Panc1 (cell line): ENCODE results near the gene TRIM5. TPM values are rescaled to one million over a fixed set of nuclear protein-coding genes. Genes with fewer than 3 reads are reported as not detected.
"Not testable (repeated sequence)": the region's sequence is repeated elsewhere in the genome, so short reads cannot be mapped to it uniquely, and the experiment has no call there.

Source experiments
- ATAC-seq: fragments of 200-7000 bp; cut with Tn5 transposase; 2 replicates; pipeline ENCODE4 v1.9.1; 2020; ENCODE audit warnings: mild to moderate bottlenecking, moderate library complexity
- BruUV-seq: library from RNA; stranded (reverse); fragments of 400-500 nt; replicated peaks from 2 replicates; lab custom pipeline; 2021; lab: Mats Ljungman, UMichigan
- CTCF ChIA-PET: fragments of 300-600 bp; sonication (Branson Sonifier 250); formaldehyde crosslinking; loops from one replicate; lab custom pipeline; 2022; ENCODE audit warnings: antibody characterized with exemption; lab: Charles Lee
- POLR2A ChIA-PET: fragments of 300-600 bp; sonication (Branson Sonifier 250); formaldehyde crosslinking; loops from one replicate; lab custom pipeline; 2022; ENCODE audit warnings: antibody characterized with exemption; lab: Charles Lee
- DNase-seq: peaks from one replicate; pipeline ENCODE4 v3.0.0-alpha.2; 2010; ENCODE audit warnings: low read depth, low spot score
- H3K27ac ChIP-seq: 2 replicates; pipeline ENCODE4 v1.5.1; 2011; ENCODE audit warnings: mild to moderate bottlenecking, low read length, inconsistent platforms
- H3K27me3 ChIP-seq: fragments of 200-500 bp; sonication (Bioruptor generic); 2 replicates; pipeline ENCODE4 v1.6.0; 2014; ENCODE audit warnings: low read length, inconsistent platforms; ENCODE audit not compliant: control insufficient read depth, insufficient read depth
- H3K36me3 ChIP-seq: fragments of 200-500 bp; sonication (Bioruptor generic); 2 replicates; pipeline ENCODE4 v1.5.1; 2014; ENCODE audit warnings: inconsistent platforms, mild to moderate bottlenecking, low read length, moderate library complexity; ENCODE audit not compliant: control insufficient read depth, insufficient read depth
- H3K4me1 ChIP-seq: 2 replicates; pipeline ENCODE4 v1.5.1; 2011; ENCODE audit warnings: inconsistent platforms, mild to moderate bottlenecking, low read length, moderate library complexity; ENCODE audit not compliant: control insufficient read depth, insufficient read depth
- H3K4me3 ChIP-seq, 2 experiments: 2 replicates each; pipeline ENCODE4 v1.5.1; 2011 to 2012; ENCODE audit warnings: low read depth in 2 of 2, low read length in 2 of 2, mild to moderate bottlenecking in 2 of 2, inconsistent platforms in 1 of 2, moderate library complexity in 1 of 2
- H3K9me3 ChIP-seq: fragments of 200-500 bp; sonication (Bioruptor generic); 2 replicates; pipeline ENCODE4 v1.5.1; 2014; ENCODE audit warnings: low read depth, mild to moderate bottlenecking, inconsistent platforms, low read length, moderate library complexity; ENCODE audit not compliant: control insufficient read depth, insufficient read depth
- CTCF ChIP-seq: fragments of 450-650 bp; IDR thresholded peaks from 2 replicates; pipeline ENCODE4 v1.5.1; 2017; ENCODE audit warnings: mild to moderate bottlenecking
- POLR2AphosphoS5 ChIP-seq: IDR thresholded peaks from 2 replicates; pipeline ENCODE4 v1.6.1; 2012; ENCODE audit warnings: mild to moderate bottlenecking, low read depth, low read length, moderate library complexity
- REST ChIP-seq, 2 experiments: IDR thresholded peaks; 2 replicates each; pipeline ENCODE4 v1.6.1; 2011 to 2012; ENCODE audit warnings: low read depth in 2 of 2, control low read depth in 1 of 2, low read length in 1 of 2, mild to moderate bottlenecking in 1 of 2, moderate library complexity in 1 of 2; ENCODE audit not compliant: insufficient read depth in 1 of 2
- SIN3A ChIP-seq: IDR thresholded peaks from 2 replicates; pipeline ENCODE4 v1.6.1; 2012; ENCODE audit warnings: low read depth, mild to moderate bottlenecking, low read length, moderate library complexity, borderline replicate concordance; ENCODE audit not compliant: insufficient read depth
- TCF7L2 ChIP-seq: IDR thresholded peaks from 2 replicates; pipeline ENCODE4 v1.6.1; 2011; ENCODE audit warnings: mild to moderate bottlenecking, low read depth, low read length, inconsistent platforms
- in situ Hi-C: cut with HindIII; loops from 2 replicates; pipeline ENCODE4 v1.10.0; 2016; ENCODE audit warnings: low sequenced_read_pairs, low pct_unique_long_range_greater_than_20kb
- intact Hi-C: fragments of 100-400 bp; cut with micrococcal nuclease; formaldehyde crosslinking; loops from one replicate; pipeline ENCODE4 v1.10.0; 2022; ENCODE audit not compliant: unreplicated experiment
- total RNA-seq: library from RNA; stranded (reverse); gene quantifications from one replicate; pipeline ENCODE4 v1.2.1, GENCODE V29; 2021; ENCODE audit not compliant: unreplicated experiment

The TRIM5 gene
- total RNA-seq, 1 experiment from 2014 or later, result 56.1 TPM

GRCh38 chr11:5694642-5695041, 9.8 kb upstream of the TRIM5 start:
- no peak for ATAC-seq
- CTCF ChIA-PET, result interaction anchor here (0.6 kb wide), 1 partner anchor 322 kb away, joined by 4 read pairs; no protein-coding TSS in a partner anchor

GRCh38 chr11:5691964-5692361, 7.1 kb upstream of the TRIM5 start:
- DNase-seq (no peak), ATAC-seq (no peak)
- TF ChIP-seq SIN3A, result no peak
- TF ChIP-seq POLR2AphosphoS5, result no peak
- no peak for TF ChIP-seq REST (IDR thresholded peaks at IDR 0.05; ENCODE audit: insufficient read depth in 1 of 2, low read depth in 2 of 2, low read length in 1 of 2)
- no peak for TF ChIP-seq TCF7L2
- no peak for TF ChIP-seq CTCF
- Histone ChIP-seq H3K4me1 (no peaks in the 10 kb centered on the region), H3K27me3 (peaks cover 10% of the 10 kb centered on the region), H3K9me3 (no peaks in the 10 kb centered on the region), H3K27ac (no peak overlapping the region), H3K4me3 (no peak overlapping the region), H3K36me3 (no peaks in the 10 kb centered on the region)
- ChIA-PET POLR2A (no interaction called here), CTCF (no interaction called here)
- intact Hi-C loops (no loop called here), in situ Hi-C loops (no loop called here)
- BruUV-seq, result no TSS peak

More at GRCh38 chr11:5694642-5695041, 9.8 kb upstream of the TRIM5 start:
- no TSS peak for BruUV-seq
- intact Hi-C loops, result no loop called here
- H3K27ac ChIP-seq, result no peak overlapping the region
- H3K36me3 ChIP-seq, result no peaks in the 10 kb centered on the region
- H3K4me1 ChIP-seq, result no peaks in the 10 kb centered on the region
- in situ Hi-C loops, result no loop called here
- POLR2A ChIA-PET, result interaction anchor here (0.6 kb wide), 1 partner anchor 366 kb away, joined by 3 read pairs; no protein-coding TSS in a partner anchor
- peaks cover 10% of the 10 kb centered on the region for H3K27me3 ChIP-seq
- no peaks in the 10 kb centered on the region for H3K9me3 ChIP-seq
- H3K4me3 ChIP-seq, result no peak overlapping the region
- no peak for DNase-seq
- TF ChIP-seq REST (IDR thresholded peaks at IDR 0.05; ENCODE audit: insufficient read depth in 1 of 2, low read depth in 2 of 2, low read length in 1 of 2) (no peak), POLR2AphosphoS5 (no peak), TCF7L2 (no peak)

- POLR2A ChIA-PET, H3K9me3 ChIP-seq, H3K27ac ChIP-seq, CTCF ChIA-PET, H3K27me3 ChIP-seq, H3K4me3 ChIP-seq, ATAC-seq, intact Hi-C loops, H3K36me3 ChIP-seq, BruUV-seq, H3K4me1 ChIP-seq, in situ Hi-C loops, DNase-seq: not testable (repeated sequence)
Measured at GRCh38 chr11:5691238-5691963, 6.5 kb upstream of the TRIM5 start.
